Hepatocyte (in vitro differentiated cells): ENCODE data around the gene TNFAIP2. TPM values are rescaled to one million over a fixed set of nuclear protein-coding genes. Genes with fewer than 3 reads are reported as not detected.

Source experiments
- DNase-seq: peaks from one replicate; pipeline ENCODE4 v3.0.0-alpha.2; 2016; ENCODE audit warnings: low spot score
- H2AFZ ChIP-seq: fragments of 200-600 bp; sonication (generic); 2 replicates; pipeline ENCODE4 v1.6.0; 2016; ENCODE audit warnings: antibody characterized with exemption, mild to moderate bottlenecking
- H3K27ac ChIP-seq: fragments of 200-600 bp; sonication (generic); 2 replicates; pipeline ENCODE4 v1.5.1; 2016; ENCODE audit warnings: mild to moderate bottlenecking
- H3K27me3 ChIP-seq: fragments of 200-600 bp; sonication (generic); 2 replicates; pipeline ENCODE4 v1.6.1; 2016
- H3K36me3 ChIP-seq: fragments of 200-600 bp; sonication (generic); replicated peaks from 2 replicates; pipeline ENCODE4 v1.5.1; 2016; ENCODE audit warnings: low read depth; ENCODE audit not compliant: insufficient read depth
- H3K4me1 ChIP-seq: fragments of 200-600 bp; sonication (generic); 2 replicates; pipeline ENCODE4 v1.5.1; 2016; ENCODE audit warnings: mild to moderate bottlenecking, moderate library complexity; ENCODE audit not compliant: insufficient read depth
- H3K4me2 ChIP-seq: fragments of 200-600 bp; sonication (generic); 2 replicates; pipeline ENCODE4 v1.6.0; 2016
- H3K4me3 ChIP-seq: fragments of 200-600 bp; sonication (generic); 2 replicates; pipeline ENCODE4 v1.5.1; 2016; ENCODE audit warnings: mild to moderate bottlenecking
- H3K79me2 ChIP-seq: fragments of 200-600 bp; sonication (generic); 2 replicates; pipeline ENCODE4 v1.6.0; 2017; ENCODE audit warnings: mild to moderate bottlenecking
- H3K9me2 ChIP-seq: fragments of 200-600 bp; sonication (generic); replicated peaks from 2 replicates; pipeline ENCODE4 v1.6.0; 2017; ENCODE audit warnings: mild to moderate bottlenecking; ENCODE audit not compliant: insufficient read depth
- H3K9me3 ChIP-seq: fragments of 200-600 bp; sonication (generic); 2 replicates; pipeline ENCODE4 v1.5.1; 2016; ENCODE audit warnings: low read depth, mild to moderate bottlenecking
- H4K20me1 ChIP-seq: fragments of 200-600 bp; sonication (generic); 2 replicates; pipeline ENCODE4 v1.6.0; 2016; ENCODE audit warnings: mild to moderate bottlenecking; ENCODE audit not compliant: insufficient read depth, poor library complexity, severe bottlenecking
- EZH2 ChIP-seq: fragments of 200-600 bp; sonication (generic); IDR thresholded peaks from 2 replicates; pipeline ENCODE4 v1.6.1; 2016; ENCODE audit warnings: antibody characterized with exemption, mild to moderate bottlenecking, borderline replicate concordance
- EZH2phosphoT487 ChIP-seq: fragments of 200-600 bp; sonication (generic); IDR thresholded peaks from one replicate; pipeline ENCODE4 v1.6.1; 2018; ENCODE audit warnings: antibody characterized with exemption, mild to moderate bottlenecking, low read depth, moderate library complexity; ENCODE audit not compliant: unreplicated experiment, severe bottlenecking
- WGBS: methylation state at CpG from one replicate; pipeline ENCODE4 v1.1.6; 2016; ENCODE audit warnings: low lambda C conversion rate; ENCODE audit errors: missing lambda C conversion rate; 5-methylcytosine and 5-hydroxymethylcytosine counted together
- polyA plus RNA-seq: library from polyadenylated mRNA; unstranded; fragments of >200 nt; fragmentation: Nextera tagmentation; extraction: Ambion mirVana; gene quantifications from 2 replicates; pipeline ENCODE4 v1.2.1, GENCODE V29; 2016
- total RNA-seq: library from RNA; depleted of rRNA; stranded (reverse); fragments of >200 nt; gene quantifications from 2 replicates; pipeline ENCODE4 v1.2.3, GENCODE V29; 2014
- TF ChIP-seq, protein P1 (sequence below): fragments of 200-600 bp; sonication (generic); IDR thresholded peaks from 2 replicates; pipeline ENCODE4 v1.5.1; 2016; ENCODE audit warnings: antibody characterized with exemption, mild to moderate bottlenecking; ENCODE audit not compliant: poor library complexity

Gene TNFAIP2
- total and polyA plus RNA-seq, 2 experiments from 2014 or later, result 14.2 to 16.0 TPM

DNA sequence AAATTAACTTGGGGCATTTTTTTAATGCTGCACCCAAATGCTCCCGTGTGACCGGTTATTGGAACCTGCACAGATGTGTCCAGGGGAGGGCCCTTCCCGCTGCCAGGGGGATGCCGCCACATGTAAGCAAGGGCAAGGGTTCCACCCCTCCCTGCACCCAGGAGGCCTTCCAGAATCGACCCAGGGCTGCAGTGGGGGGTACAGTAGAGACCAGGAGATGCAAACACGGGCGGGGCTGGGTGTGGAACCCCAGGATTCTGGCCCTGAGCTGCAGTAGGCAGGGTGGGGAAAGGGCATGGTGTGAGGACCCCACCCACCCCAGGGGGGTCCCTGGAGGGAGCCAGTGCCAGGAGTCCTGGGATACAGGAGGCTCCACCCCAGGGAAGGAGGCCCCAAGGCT, 54.1 kb downstream of the TNFAIP2 start:
- H3K4me2 ChIP-seq, result no peak overlapping the region
- no peaks in the 10 kb centered on the region for H3K36me3 ChIP-seq
- 89% methylated on average over 7 of the region's 7 CpGs for WGBS
- H3K9me3 ChIP-seq, result peaks cover 9% of the 10 kb centered on the region
- H3K27ac ChIP-seq, result no peak overlapping the region
- H3K4me3 ChIP-seq, result no peak overlapping the region
- no peak for TF ChIP-seq EZH2phosphoT487
- TF ChIP-seq, protein P1, sequence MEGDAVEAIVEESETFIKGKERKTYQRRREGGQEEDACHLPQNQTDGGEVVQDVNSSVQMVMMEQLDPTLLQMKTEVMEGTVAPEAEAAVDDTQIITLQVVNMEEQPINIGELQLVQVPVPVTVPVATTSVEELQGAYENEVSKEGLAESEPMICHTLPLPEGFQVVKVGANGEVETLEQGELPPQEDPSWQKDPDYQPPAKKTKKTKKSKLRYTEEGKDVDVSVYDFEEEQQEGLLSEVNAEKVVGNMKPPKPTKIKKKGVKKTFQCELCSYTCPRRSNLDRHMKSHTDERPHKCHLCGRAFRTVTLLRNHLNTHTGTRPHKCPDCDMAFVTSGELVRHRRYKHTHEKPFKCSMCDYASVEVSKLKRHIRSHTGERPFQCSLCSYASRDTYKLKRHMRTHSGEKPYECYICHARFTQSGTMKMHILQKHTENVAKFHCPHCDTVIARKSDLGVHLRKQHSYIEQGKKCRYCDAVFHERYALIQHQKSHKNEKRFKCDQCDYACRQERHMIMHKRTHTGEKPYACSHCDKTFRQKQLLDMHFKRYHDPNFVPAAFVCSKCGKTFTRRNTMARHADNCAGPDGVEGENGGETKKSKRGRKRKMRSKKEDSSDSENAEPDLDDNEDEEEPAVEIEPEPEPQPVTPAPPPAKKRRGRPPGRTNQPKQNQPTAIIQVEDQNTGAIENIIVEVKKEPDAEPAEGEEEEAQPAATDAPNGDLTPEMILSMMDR, result no peak
- TF ChIP-seq EZH2, result no peak
- no peaks in the 10 kb centered on the region for H3K9me2 ChIP-seq
- H4K20me1 ChIP-seq, result no peaks in the 10 kb centered on the region
- no peaks in the 10 kb centered on the region for H3K4me1 ChIP-seq
- no peaks in the 10 kb centered on the region for H3K27me3 ChIP-seq
- H2AFZ ChIP-seq, result no peak overlapping the region
- no peaks in the 10 kb centered on the region for H3K79me2 ChIP-seq
- DNase-seq, result no peak

DNA sequence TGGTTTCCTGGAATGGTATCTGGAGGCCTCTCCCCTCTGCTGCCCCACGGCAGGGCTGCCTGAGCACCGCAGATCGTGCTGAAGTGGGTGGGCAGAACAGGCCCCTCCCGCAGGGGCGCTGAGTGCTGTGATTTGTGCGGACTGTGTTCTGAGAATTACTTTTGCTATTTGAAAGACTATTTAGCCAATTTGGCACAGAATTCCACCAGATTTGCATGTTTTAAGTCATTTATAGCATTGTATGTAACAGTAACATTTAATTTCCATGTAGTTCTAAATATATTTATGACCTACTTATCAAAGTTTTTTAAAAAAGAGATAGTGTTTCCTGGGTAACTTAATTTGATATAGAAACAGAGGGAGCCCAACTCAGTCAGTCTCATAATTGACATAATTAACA, 55.3 kb downstream of the TNFAIP2 start:
- H3K4me3 ChIP-seq, result no peak overlapping the region
- H3K27me3 ChIP-seq, result no peaks in the 10 kb centered on the region
- H3K4me1 ChIP-seq, result no peaks in the 10 kb centered on the region
- TF ChIP-seq, protein P1, result no peak
- TF ChIP-seq EZH2phosphoT487 (no peak), EZH2 (no peak)
- DNase-seq, result no peak
- no peaks in the 10 kb centered on the region for H3K79me2 ChIP-seq
- H3K4me2 ChIP-seq, result no peak overlapping the region
- no peak overlapping the region for H2AFZ ChIP-seq
- no peak overlapping the region for H3K27ac ChIP-seq
- H4K20me1 ChIP-seq, result no peaks in the 10 kb centered on the region
- H3K9me2 ChIP-seq, result no peaks in the 10 kb centered on the region
- H3K9me3 ChIP-seq, result peaks cover 9% of the 10 kb centered on the region
- H3K36me3 ChIP-seq, result no peaks in the 10 kb centered on the region
- WGBS, result 88% methylated on average over 6 of the region's 6 CpGs

DNA sequence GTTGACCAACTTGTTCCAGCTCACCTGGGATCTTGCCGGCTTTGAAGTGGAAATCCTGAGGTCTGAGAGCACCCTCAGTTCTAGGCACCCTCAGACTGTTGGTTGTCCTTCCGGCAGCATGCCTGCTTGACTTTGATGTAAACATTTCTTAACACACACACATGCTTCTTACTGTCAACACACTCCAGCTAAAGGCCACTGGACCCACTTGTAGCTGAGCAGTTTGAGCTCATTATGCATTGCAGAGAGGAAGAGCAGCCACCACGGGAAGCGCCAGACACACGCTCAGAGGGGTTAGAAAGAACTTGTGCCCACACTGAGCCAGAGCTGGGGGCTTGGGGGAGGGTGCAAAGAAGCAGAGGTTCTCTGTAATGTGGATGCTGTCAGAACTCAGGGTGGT, 55.8 kb downstream of the TNFAIP2 start:
- no peaks in the 10 kb centered on the region for H3K9me2 ChIP-seq
- H4K20me1 ChIP-seq, result no peaks in the 10 kb centered on the region
- no peaks in the 10 kb centered on the region for H3K79me2 ChIP-seq
- 73% methylated on average over 5 of the region's 5 CpGs for WGBS
- no peaks in the 10 kb centered on the region for H3K27me3 ChIP-seq
- no peak overlapping the region for H2AFZ ChIP-seq
- no peak overlapping the region for H3K4me2 ChIP-seq
- H3K4me1 ChIP-seq, result no peaks in the 10 kb centered on the region
- H3K4me3 ChIP-seq, result no peak overlapping the region
- no peaks in the 10 kb centered on the region for H3K36me3 ChIP-seq
- TF ChIP-seq EZH2phosphoT487 (no peak), EZH2 (no peak)
- TF ChIP-seq, protein P1, result no peak
- no peak for DNase-seq
- H3K9me3 ChIP-seq, result peaks cover 8% of the 10 kb centered on the region
- no peak overlapping the region for H3K27ac ChIP-seq

DNA sequence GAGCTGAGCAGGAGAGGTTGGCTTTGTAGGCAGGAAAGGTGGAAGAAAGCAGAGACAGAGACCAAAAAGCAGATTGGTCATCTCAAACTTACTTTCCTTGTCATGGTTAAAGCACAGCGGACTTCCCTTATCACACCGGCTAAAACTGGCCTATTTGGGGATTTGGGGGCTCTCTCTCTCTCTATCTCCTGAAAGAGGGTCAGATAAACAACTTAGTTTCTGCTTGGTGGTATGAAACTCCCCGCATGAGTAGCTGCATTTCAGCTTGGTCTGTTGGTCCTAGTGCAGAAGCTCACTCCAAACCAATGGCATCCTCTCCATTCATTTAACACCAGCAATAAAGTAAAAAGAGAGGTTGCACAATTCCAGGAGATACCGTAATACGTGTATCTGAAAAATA, 57.1 kb downstream of the TNFAIP2 start:
- 80% methylated on average over 5 of the region's 5 CpGs for WGBS
- H3K79me2 ChIP-seq, result no peaks in the 10 kb centered on the region
- no peaks in the 10 kb centered on the region for H3K9me3 ChIP-seq
- TF ChIP-seq EZH2 (no peak), EZH2phosphoT487 (no peak)
- TF ChIP-seq, protein P1, result no peak
- H3K27me3 ChIP-seq, result no peaks in the 10 kb centered on the region
- H3K4me3 ChIP-seq, result no peak overlapping the region
- no peak overlapping the region for H2AFZ ChIP-seq
- no peak overlapping the region for H3K27ac ChIP-seq
- H3K4me2 ChIP-seq, result no peak overlapping the region
- DNase-seq, result no peak
- H3K9me2 ChIP-seq, result no peaks in the 10 kb centered on the region
- H4K20me1 ChIP-seq, result no peaks in the 10 kb centered on the region
- H3K36me3 ChIP-seq, result no peaks in the 10 kb centered on the region
- no peaks in the 10 kb centered on the region for H3K4me1 ChIP-seq
